AG09319 (cell line): ENCODE results near the gene ZNF385A.

Experiments used
- DNase-seq: peaks from one replicate; pipeline ENCODE4 v3.0.0-alpha.2; 2010; ENCODE audit warnings: low read depth; ENCODE audit errors: extremely low read depth
- TF ChIP-seq, protein P1 (sequence below): IDR thresholded peaks from 2 replicates; pipeline ENCODE4 v1.5.1; 2011; ENCODE audit warnings: low read depth, mild to moderate bottlenecking, inconsistent platforms, low read length, moderate library complexity

ZNF385A gene

DNA sequence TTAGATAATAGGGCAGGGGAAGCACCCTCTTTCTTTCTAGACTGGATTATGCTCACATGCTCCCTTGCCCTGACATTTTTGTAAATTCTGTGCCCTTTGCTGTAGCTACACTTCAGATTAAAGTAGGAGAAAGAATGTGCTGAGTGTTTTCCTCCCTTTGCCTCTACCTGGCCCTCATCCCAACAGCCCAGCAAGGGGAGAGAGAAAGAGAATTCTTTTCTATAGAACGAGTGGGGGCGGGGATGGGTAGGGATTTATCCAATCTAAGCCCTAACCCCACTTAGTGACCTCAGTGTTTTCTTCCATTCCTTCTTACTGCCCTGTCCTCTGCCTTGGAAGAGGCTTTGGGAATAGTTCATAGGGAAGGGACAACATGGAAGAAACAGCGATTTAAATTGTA is 33.8 kb downstream of the ZNF385A start:
- TF ChIP-seq, protein P1, sequence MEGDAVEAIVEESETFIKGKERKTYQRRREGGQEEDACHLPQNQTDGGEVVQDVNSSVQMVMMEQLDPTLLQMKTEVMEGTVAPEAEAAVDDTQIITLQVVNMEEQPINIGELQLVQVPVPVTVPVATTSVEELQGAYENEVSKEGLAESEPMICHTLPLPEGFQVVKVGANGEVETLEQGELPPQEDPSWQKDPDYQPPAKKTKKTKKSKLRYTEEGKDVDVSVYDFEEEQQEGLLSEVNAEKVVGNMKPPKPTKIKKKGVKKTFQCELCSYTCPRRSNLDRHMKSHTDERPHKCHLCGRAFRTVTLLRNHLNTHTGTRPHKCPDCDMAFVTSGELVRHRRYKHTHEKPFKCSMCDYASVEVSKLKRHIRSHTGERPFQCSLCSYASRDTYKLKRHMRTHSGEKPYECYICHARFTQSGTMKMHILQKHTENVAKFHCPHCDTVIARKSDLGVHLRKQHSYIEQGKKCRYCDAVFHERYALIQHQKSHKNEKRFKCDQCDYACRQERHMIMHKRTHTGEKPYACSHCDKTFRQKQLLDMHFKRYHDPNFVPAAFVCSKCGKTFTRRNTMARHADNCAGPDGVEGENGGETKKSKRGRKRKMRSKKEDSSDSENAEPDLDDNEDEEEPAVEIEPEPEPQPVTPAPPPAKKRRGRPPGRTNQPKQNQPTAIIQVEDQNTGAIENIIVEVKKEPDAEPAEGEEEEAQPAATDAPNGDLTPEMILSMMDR: no peak
- no peak for DNase-seq

DNA sequence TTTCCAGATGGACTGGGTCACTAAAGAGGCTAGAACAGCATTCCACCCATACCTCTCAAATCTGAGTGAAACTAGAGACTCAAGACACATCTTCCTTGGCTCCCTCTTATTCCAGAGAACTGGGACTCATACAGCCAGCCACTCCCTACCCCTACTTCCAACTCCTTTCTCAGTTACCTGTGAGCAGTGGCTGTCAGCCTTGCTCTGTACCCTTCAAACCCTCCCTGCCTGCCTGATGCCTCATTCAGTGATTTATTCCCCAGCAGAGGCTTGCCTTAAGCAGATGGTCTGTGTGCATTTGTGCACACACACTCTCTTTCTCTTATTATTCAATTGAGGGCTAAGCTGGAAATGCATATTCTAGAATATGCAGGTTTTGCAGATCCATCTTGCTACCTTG is 34.9 kb downstream of the ZNF385A start:
- DNase-seq: no peak
- TF ChIP-seq, protein P1: no peak

DNA sequence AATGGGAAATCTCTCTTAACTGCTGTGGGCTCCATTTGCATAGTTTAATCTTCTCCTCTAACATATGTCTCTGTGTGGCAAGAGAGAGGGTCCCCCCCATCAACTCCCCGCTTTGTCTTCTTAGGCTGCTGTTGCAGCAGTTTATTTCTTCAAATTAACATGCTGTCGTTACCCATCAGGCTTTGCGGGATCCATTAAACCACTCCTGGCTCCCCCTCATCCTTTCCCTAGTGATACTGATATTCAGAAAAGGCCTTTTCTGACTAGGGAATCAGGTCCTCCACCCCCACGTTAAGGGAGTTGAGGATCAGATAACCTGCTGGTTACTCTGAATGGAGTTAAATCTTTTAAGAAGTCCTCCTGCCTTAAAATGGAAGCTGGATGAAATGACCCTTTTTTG is 35.5 kb downstream of the ZNF385A start:
- TF ChIP-seq, protein P1: no peak
- DNase-seq: no peak

DNA sequence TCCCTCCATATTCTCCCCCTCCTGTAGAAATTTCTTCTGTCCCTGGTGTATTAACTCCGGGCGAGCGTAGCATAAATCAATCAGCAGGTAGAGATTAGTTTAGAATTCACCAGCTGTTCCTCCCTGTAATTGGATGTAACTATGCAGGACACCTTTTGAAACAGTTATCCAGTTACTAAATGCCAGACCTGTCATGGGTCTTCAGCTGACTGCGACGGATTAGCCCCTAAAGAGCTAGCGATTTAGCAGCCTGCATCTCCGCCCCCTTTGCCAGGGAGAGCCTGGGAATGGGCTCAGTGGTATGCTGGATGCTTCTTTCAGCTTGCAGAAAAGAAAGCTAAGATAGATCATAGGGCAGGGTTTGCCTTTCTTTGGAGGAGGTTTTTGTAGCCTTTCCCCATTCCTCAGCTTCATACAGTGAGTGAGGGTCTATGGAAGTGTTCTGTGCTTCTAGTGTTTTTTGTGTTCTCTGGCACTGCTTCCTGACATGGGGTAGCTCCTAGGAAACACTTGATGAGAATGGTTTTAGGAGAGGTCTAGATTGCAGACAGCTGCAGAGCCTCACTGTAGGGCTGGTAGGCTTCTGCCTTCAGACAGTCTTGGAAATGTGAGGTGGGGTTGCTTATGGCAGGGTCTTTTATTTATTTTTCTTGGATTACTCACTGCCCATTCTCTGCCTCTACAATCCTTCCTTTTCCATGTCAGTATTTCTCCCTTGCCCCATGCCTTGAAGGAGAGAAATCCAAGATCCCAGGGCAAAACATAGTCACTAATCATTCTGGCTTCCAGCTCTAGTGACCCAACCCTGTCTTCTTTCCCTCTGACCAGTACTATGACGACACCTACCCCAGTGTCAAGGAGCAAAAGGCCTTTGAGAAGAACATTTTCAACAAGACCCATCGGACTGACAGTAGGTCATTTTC is 42.9 kb downstream of the ZNF385A start:
- DNase-seq: no peak
- TF ChIP-seq, protein P1: no peak

DNA sequence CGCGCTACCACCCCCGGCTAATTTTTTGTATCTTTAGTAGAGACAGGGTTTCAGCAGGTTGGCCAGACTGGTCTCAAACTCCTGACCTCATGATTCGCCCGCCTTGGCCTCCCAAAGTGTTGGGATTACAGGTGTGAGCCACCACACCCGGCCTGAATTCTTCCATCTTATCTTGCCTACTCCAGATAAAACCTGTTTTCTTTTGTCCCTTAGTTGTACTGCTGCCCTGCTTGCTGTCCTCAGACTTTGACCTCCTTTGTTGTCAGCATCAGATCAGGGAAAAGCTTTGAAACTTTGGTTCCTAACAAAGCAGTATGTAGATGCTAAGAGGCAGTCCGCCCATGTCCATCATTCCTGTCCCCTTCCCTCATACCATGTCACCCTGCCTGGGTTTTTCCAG is 43.7 kb downstream of the ZNF385A start:
- TF ChIP-seq, protein P1: no peak
- no peak for DNase-seq

DNA sequence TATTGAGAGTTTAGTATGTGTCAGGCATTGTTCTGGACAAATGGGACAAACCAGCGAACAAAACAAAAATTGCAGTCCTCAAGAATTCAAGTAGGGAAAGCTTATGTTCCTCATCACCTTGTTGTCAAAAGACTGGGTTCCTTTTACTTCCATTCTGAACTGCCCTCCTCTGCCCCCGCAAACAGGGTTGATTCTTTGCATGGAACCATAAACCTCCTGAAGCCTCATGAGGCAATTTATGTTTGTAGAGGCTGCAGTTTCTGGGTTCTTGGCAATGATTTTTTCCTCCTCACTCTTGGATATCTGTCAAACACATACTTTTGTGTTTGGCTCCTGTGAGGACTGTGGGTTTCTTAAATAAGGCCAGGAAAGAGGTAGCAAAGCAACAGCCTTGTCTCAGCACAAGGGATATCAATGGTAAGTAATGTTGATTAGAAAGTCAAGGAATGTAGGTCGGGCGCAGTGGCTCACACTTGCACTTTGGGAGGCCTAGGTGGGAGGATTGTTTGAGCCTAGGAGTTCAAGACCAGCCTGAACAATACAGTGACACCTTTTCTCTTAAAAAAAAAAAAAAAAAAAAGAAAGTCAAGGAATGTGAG is 45.7 kb downstream of the ZNF385A start:
- TF ChIP-seq, protein P1: no peak
- DNase-seq: no peak

DNA sequence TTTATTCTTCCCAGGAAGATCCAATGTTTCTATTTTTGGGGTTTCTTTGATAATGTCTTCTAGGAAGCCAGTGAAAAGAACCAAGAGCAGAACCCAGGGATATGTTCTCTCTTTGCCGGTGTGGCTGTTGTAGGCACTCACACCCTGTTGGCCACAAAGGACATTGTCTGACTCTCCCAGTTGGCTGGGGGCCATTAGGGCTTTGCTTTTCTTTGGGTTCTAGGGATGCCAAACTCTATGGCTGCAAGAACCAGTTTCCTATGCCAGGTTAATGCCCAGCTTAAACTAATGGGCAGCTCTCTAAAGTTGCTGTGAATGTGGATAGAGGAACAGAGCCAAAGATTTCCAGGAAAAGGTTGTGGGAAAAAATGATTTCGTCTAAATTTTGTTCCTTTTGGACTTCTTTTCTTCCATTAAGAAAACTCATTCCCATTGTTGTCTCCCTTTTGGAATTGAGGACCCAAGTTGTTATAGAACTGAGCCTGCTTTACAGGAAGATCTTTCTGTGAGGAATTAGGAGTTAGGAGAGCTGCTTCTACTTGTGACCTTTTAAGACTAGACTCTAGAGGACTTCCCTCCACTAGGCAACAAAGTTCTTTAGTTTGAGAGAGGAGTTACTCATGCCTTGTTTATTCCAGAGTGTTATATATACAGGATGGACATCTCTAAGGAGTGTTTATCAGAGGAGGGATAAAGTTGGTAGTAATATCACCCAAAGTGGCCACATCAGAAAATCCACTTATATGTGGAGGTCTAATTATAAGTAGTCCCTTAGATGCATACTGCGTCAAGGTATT is 46.5 kb downstream of the ZNF385A start:
- TF ChIP-seq, protein P1: no peak
- no peak for DNase-seq
